HFFc6 (cell line): ENCODE measurements around the gene LILRB5. TPM values are rescaled to one million over a fixed set of nuclear protein-coding genes. Genes with fewer than 3 reads are reported as not detected.
"Not testable (repeated sequence)": the region's sequence is repeated elsewhere in the genome, so short reads cannot be mapped to it uniquely, and the experiment has no call there.

Experiments used
- DNase-seq: peaks from one replicate; pipeline ENCODE4 v3.0.0-alpha.2; 2018
- H3K27ac Mint-ChIP-seq: 2 replicates; pipeline ENCODE4 v1.8.0; 2020; ENCODE audit warnings: mild to moderate bottlenecking, mixed read lengths
- H3K27me3 Mint-ChIP-seq: 2 replicates; pipeline ENCODE4 v1.8.0; 2021; ENCODE audit warnings: mild to moderate bottlenecking, moderate library complexity, mixed read lengths; ENCODE audit not compliant: insufficient read depth
- H3K36me3 Mint-ChIP-seq: 2 replicates; pipeline ENCODE4 v1.8.0; 2021; ENCODE audit warnings: low read depth, mixed read lengths
- H3K4me1 Mint-ChIP-seq: 2 replicates; pipeline ENCODE4 v1.8.0; 2020; ENCODE audit warnings: low read depth, mixed read lengths
- H3K4me3 Mint-ChIP-seq: 2 replicates; pipeline ENCODE4 v1.8.0; 2020; ENCODE audit warnings: mild to moderate bottlenecking, moderate library complexity, mixed read lengths
- H3K9me3 Mint-ChIP-seq: 2 replicates; pipeline ENCODE4 v1.8.0; 2020; ENCODE audit warnings: mild to moderate bottlenecking, mixed read lengths
- total RNA-seq, 6 experiments: library from RNA; stranded (reverse); fragmentation: NEBNext Ultra II Directional; extraction: Animal tissue kit (Norgen Biotek cat#: 25700); gene quantifications; 2 replicates in 1 of 6; 3 replicates in 5 of 6; pipeline ENCODE4 v1.2.3, GENCODE V29; 2021
- TF ChIP-seq, protein P1 (sequence below): fragments of 200-600 bp; sonication (generic); IDR thresholded peaks from 2 replicates; pipeline ENCODE4 v1.5.0; 2021; ENCODE audit warnings: antibody characterized with exemption, mild to moderate bottlenecking

Gene LILRB5
- total RNA-seq, 6 experiments from 2014 or later = not detected

DNA sequence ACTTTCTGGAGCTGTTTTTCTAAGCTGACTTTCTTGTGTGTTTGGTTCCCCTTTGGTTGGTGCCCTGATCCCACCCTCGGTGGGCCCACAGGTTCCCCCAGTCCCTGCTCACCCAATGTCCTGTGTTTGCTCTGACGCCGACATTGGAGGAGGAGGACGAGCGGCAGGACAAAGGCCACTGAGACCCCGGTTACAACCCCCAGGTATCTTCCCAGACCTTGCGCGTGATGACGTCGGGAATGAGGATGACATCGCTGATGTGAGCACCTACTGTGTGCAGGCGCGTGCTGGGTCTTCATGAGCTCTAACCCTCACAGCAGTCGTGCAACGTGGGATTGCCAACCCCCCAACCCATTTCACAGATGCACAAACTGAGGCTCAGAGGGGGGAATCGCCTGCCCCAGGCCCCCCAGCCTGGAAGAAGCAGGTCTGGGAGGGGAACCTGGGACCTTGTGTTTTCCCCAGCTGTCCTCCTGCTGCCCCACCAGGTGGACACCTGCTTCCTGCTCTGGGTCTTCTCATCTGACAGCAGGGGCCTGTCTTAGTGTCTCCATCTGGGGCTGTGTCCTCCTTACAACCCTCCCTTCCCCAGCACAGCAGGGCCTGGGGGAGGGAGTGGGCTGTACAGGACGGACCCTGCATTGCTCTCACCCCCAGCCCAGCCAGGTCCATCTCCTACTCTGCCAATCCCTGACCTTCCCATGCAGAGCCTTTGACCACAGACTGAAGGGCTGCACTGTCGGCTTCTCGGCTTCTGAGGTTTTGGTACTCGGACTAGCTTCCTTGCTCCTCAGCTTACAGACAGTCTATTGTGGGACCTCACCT lies 9.8 kb downstream of the LILRB5 start:
- DNase-seq = no peak
- TF ChIP-seq, protein P1, sequence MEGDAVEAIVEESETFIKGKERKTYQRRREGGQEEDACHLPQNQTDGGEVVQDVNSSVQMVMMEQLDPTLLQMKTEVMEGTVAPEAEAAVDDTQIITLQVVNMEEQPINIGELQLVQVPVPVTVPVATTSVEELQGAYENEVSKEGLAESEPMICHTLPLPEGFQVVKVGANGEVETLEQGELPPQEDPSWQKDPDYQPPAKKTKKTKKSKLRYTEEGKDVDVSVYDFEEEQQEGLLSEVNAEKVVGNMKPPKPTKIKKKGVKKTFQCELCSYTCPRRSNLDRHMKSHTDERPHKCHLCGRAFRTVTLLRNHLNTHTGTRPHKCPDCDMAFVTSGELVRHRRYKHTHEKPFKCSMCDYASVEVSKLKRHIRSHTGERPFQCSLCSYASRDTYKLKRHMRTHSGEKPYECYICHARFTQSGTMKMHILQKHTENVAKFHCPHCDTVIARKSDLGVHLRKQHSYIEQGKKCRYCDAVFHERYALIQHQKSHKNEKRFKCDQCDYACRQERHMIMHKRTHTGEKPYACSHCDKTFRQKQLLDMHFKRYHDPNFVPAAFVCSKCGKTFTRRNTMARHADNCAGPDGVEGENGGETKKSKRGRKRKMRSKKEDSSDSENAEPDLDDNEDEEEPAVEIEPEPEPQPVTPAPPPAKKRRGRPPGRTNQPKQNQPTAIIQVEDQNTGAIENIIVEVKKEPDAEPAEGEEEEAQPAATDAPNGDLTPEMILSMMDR = no peak
- no peaks in the 10 kb centered on the region for H3K36me3 Mint-ChIP-seq
- peaks cover 18% of the 10 kb centered on the region for H3K27me3 Mint-ChIP-seq
- peak overlapping the region; percentile 31 for H3K4me3 Mint-ChIP-seq
- no peaks in the 10 kb centered on the region for H3K9me3 Mint-ChIP-seq
- H3K4me1 Mint-ChIP-seq = peaks cover 10% of the 10 kb centered on the region
- H3K27ac Mint-ChIP-seq = no peak overlapping the region

DNA sequence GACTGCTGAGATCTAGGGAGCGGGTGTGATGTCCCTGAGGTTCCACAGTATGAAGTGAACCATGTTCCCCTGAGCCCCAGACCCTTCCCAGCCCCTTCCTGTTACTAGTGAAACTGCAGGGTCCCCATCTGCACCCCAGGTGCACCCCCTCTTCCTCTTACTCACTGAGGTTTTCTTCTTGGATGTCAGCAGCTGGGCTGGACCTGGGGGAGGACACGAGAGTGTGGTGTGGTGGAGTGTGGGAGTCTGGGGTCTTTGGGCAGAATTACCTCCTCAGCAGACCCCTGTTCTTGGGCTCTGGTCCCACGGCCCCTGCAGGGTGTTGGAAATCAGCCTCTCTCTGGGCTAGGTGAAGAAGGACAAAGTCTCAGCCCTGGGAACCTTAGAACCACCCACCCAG lies 11.1 kb downstream of the LILRB5 start:
- no peak for DNase-seq
- no peak overlapping the region for H3K4me3 Mint-ChIP-seq
- H3K9me3 Mint-ChIP-seq = no peaks in the 10 kb centered on the region
- peaks cover 18% of the 10 kb centered on the region for H3K27me3 Mint-ChIP-seq
- H3K27ac Mint-ChIP-seq = no peak overlapping the region
- H3K36me3 Mint-ChIP-seq = no peaks in the 10 kb centered on the region
- H3K4me1 Mint-ChIP-seq = peaks cover 10% of the 10 kb centered on the region
- TF ChIP-seq, protein P1 = no peak

DNA sequence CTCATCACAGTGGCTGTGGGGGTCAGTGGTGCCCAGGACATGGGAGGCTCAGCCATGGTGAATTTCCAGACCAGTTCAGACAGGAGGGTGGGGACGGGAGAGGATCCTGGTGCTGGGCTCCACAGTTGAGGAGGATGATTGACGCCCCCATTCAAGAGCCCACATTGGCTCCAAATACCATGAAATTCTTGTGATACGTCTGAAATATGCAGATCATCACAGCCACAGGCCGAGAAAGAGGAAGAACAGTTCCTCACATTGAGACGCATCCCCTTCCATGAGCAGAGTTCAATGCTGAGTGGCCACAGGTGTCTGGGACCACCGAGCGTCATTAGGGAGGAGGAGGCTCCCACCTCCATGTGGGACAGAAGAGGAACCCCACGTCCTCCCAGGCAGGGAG lies 13.3 kb downstream of the LILRB5 start:
- not testable (repeated sequence) for H3K4me3 Mint-ChIP-seq
- Mint-ChIP-seq H3K4me1 (peaks cover 10% of the 10 kb centered on the region), H3K27me3 (peaks cover 15% of the 10 kb centered on the region)

DNA sequence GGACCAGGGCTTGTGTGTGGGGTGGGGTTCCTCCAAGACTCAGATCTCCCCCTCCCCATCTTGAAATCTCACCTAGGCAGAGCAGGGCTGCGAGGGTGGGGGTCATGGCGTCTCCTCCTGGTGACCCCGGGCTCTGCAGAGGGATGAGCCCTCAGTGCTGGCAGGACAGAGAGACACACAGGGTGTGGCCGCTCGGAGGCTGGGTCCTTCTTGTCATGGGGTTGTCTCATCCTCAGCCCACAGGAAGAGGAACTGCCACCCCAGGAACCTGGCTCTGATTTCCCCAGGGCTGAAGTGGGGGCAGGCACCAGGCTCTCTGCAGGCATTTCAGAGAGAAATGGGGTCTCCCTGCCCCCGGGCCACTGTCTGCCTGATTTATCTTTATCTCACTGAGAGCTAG lies 14.4 kb downstream of the LILRB5 start, which contains the start of gene LILRA6:
Gene LILRA6, minus strand, starts transcription at position 145 of the 400 bp plus-strand sequence.
- H3K27me3 Mint-ChIP-seq = peaks cover 23% of the 10 kb centered on the region
- not testable (repeated sequence) for H3K27ac Mint-ChIP-seq, H3K4me3 Mint-ChIP-seq, DNase-seq, H3K4me1 Mint-ChIP-seq, H3K36me3 Mint-ChIP-seq, H3K9me3 Mint-ChIP-seq

More for the DNA sequence above, 13.3 kb downstream of the LILRB5 start:
- not testable (repeated sequence) for H3K27ac Mint-ChIP-seq, H3K36me3 Mint-ChIP-seq, DNase-seq, H3K9me3 Mint-ChIP-seq

DNA sequence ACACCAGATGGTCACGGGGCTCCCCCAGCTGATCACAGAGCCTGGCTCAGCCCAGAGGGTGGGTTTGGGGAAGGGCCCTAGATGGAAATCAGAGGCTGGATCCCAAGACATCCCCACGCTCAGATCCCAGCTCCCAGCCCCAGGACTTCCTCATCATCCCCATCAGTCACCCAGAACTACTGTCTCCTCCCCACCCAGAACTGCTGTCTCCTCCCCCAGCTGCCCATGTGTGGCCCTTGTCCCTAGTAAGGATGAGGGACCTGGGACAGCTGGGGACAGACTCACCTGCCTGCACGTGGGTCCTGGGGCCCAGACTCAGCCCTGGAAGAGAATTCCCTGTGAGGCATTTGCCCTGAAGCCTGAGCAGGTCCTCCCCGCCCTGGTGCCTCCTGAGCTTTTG lies 14.8 kb downstream of the LILRB5 start:
- not testable (repeated sequence) for H3K4me1 Mint-ChIP-seq, H3K36me3 Mint-ChIP-seq, H3K9me3 Mint-ChIP-seq, H3K4me3 Mint-ChIP-seq, DNase-seq, H3K27ac Mint-ChIP-seq
- peaks cover 23% of the 10 kb centered on the region for H3K27me3 Mint-ChIP-seq

DNA sequence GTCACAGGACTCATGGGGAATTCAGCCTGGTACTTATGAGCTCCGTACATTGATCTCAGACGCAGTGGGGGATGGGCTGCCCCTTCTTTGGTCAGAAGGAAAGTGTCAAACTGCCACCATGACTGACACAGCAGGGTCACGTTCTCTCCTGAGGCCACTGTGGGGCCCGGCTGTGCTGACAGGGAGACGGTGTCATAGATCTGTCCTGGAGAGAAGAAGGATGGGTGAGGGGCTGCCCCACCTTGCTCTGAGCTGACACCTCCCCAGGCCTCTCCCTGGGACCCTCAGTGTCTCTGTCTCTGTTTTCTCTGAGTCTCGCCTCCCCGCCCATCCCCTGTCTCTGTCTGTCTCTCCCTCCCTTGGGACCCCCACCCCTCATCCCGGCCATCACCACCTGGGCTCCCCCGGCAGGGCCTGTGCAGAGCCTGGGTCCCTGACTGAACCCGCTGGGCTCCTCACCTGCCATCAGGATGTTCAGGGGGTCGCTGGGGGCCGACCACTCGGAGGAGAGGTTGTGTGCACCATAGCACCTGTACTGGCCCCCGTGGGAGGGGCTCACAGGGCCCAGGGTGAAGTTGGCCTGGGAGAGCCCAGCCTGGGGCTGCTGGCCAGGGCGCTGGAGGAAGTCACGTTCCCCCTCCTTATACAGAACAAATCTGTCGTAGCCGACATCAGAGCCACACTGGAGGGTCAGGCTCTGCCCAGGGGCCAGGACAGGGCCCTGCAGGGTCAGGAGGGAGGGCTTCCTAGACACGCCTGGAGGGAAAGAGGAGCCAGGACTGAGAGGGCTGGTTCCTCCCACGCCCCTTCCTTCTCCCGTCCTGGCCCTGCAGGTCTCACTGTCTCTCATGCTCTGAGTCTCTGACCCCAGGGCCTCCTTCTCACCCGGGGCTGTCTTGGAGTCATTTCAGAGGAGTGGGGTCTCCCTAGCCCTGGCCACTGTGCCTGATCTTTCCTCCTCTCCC lies 16.4 kb downstream of the LILRB5 start:
- peaks cover 23% of the 10 kb centered on the region for H3K27me3 Mint-ChIP-seq
- not testable (repeated sequence) for DNase-seq, H3K9me3 Mint-ChIP-seq, H3K36me3 Mint-ChIP-seq, H3K27ac Mint-ChIP-seq, H3K4me3 Mint-ChIP-seq, H3K4me1 Mint-ChIP-seq

DNA sequence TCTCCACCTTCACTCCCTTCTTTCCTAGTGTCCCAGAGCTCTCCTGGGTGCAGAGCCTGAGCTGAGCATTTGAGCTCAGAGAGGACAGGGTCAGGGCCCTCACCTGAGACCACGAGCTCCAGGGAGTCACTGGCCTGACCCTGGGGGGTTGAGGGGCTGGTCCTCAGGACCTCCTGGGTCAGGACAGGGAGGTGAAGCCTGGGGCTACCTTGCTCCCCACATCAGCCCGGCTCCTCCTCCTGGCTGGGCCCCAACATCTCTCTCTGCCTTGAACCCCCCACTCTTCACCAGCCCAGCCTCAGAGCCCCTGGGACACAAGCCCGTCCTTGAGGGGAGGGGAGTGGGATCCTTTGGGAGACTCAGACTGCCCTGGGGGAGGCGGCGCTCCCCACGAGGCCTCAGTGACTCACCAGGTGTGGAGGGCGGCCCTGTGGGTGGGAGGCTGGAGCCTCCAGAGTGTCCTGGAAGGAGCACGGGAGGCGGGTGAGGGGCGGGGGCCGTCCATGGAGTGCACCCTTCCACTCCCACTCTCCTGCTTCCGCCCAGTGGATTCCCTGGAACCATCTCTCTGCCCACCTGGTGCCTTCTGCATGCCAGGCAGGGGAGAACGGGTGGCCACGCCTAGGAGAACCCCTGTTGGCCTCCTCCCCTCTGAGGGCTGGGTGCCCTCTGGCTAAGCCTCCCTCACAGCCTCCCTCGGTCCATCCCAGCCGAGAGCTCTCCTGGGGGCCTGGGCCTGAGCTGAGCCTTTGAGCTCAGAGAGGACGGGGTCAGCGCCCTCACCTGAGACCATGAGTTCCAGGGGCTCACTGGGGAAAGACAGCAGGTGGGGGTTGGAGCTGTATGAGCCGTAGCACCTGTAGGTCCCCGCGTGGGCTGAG lies 17.3 kb downstream of the LILRB5 start:
- peaks cover 27% of the 10 kb centered on the region for H3K27me3 Mint-ChIP-seq
- H3K4me3 Mint-ChIP-seq, DNase-seq, H3K36me3 Mint-ChIP-seq, H3K4me1 Mint-ChIP-seq, H3K9me3 Mint-ChIP-seq, H3K27ac Mint-ChIP-seq: not testable (repeated sequence)
